HEK293 (cell line): Measurements from ENCODE around the gene AMIGO1.
A peak's percentile ranks its signal among the peaks of the same experiment; 100 is the strongest.

ENCODE experiments used
- GLIS1 ChIP-seq: fragments of 450-650 bp; formaldehyde crosslinking; IDR thresholded peaks from 2 replicates; pipeline ENCODE4 v1.5.1; 2016; ENCODE audit warnings: missing biosample characterization, missing genetic modification characterization
- GLIS2 ChIP-seq: fragments of 450-650 bp; formaldehyde crosslinking; IDR thresholded peaks from 2 replicates; pipeline ENCODE4 v1.5.1; 2016; ENCODE audit warnings: missing biosample characterization, missing genetic modification characterization
- INSM2 ChIP-seq: fragments of 450-650 bp; formaldehyde crosslinking; IDR thresholded peaks from 2 replicates; pipeline ENCODE4 v1.5.1; 2016; ENCODE audit warnings: missing biosample characterization, missing genetic modification characterization
- PRDM10 ChIP-seq: fragments of 450-650 bp; formaldehyde crosslinking; IDR thresholded peaks from 2 replicates; pipeline ENCODE4 v1.5.1; 2016; ENCODE audit warnings: missing biosample characterization, missing genetic modification characterization
- PRDM4 ChIP-seq: fragments of 450-650 bp; formaldehyde crosslinking; IDR thresholded peaks from 2 replicates; pipeline ENCODE4 v1.5.1; 2017; ENCODE audit warnings: missing biosample characterization, missing genetic modification characterization
- SP7 ChIP-seq: fragments of 450-650 bp; formaldehyde crosslinking; IDR thresholded peaks from 2 replicates; pipeline ENCODE4 v1.5.1; 2016; ENCODE audit warnings: missing biosample characterization, missing genetic modification characterization
- TRIM28 ChIP-seq: IDR thresholded peaks from 2 replicates; pipeline ENCODE4 v1.6.1; 2011; ENCODE audit warnings: low read length, control low read depth, borderline replicate concordance
- WT1 ChIP-seq: fragments of 450-650 bp; formaldehyde crosslinking; IDR thresholded peaks from 2 replicates; pipeline ENCODE4 v1.5.1; 2016; ENCODE audit warnings: missing biosample characterization, missing genetic modification characterization
- ZBTB1 ChIP-seq: fragments of 450-650 bp; formaldehyde crosslinking; IDR thresholded peaks from 2 replicates; pipeline ENCODE4 v1.5.1; 2016; ENCODE audit warnings: missing biosample characterization, missing genetic modification characterization
- ZBTB44 ChIP-seq: fragments of 450-650 bp; IDR thresholded peaks from 2 replicates; pipeline ENCODE4 v1.5.1; 2018; ENCODE audit warnings: missing biosample characterization, mild to moderate bottlenecking, missing genetic modification characterization
- ZFHX2 ChIP-seq: fragments of 450-650 bp; formaldehyde crosslinking; conservative IDR thresholded peaks from 2 replicates; pipeline ENCODE4 v1.5.1; 2016; ENCODE audit warnings: missing biosample characterization, missing genetic modification characterization
- ZFP69B ChIP-seq: fragments of 450-650 bp; formaldehyde crosslinking; IDR thresholded peaks from 2 replicates; pipeline ENCODE4 v1.5.1; 2016; ENCODE audit warnings: missing biosample characterization, missing genetic modification characterization
- ZIC2 ChIP-seq: fragments of 450-650 bp; formaldehyde crosslinking; IDR thresholded peaks from 2 replicates; pipeline ENCODE4 v1.5.1; 2016; ENCODE audit warnings: missing biosample characterization, missing genetic modification characterization
- ZNF121 ChIP-seq: fragments of 450-650 bp; formaldehyde crosslinking; IDR thresholded peaks from 2 replicates; pipeline ENCODE4 v1.5.1; 2016; ENCODE audit warnings: missing biosample characterization, missing genetic modification characterization
- ZNF148 ChIP-seq: fragments of 450-650 bp; formaldehyde crosslinking; IDR thresholded peaks from 2 replicates; pipeline ENCODE4 v1.5.0; 2017; ENCODE audit warnings: missing biosample characterization, missing genetic modification characterization, borderline replicate concordance
- ZNF2 ChIP-seq: fragments of 450-650 bp; formaldehyde crosslinking; IDR thresholded peaks from 2 replicates; pipeline ENCODE4 v1.5.1; 2016; ENCODE audit warnings: missing biosample characterization, missing genetic modification characterization
- ZNF23 ChIP-seq: fragments of 450-650 bp; formaldehyde crosslinking; IDR thresholded peaks from 2 replicates; pipeline ENCODE4 v1.5.1; 2016; ENCODE audit warnings: missing biosample characterization, missing genetic modification characterization, borderline replicate concordance
- ZNF341 ChIP-seq: fragments of 450-650 bp; formaldehyde crosslinking; IDR thresholded peaks from 2 replicates; pipeline ENCODE4; 2016; ENCODE audit warnings: low read depth, missing biosample characterization, missing genetic modification characterization
- ZNF391 ChIP-seq: fragments of 450-650 bp; formaldehyde crosslinking; IDR thresholded peaks from 2 replicates; pipeline ENCODE4 v1.5.1; 2016; ENCODE audit warnings: low read depth, missing biosample characterization, missing genetic modification characterization, borderline replicate concordance
- ZNF501 ChIP-seq: fragments of 450-650 bp; formaldehyde crosslinking; IDR thresholded peaks from 2 replicates; pipeline ENCODE4 v1.5.1; 2016; ENCODE audit warnings: missing biosample characterization, missing genetic modification characterization
- ZNF521 ChIP-seq: fragments of 450-650 bp; formaldehyde crosslinking; IDR thresholded peaks from 2 replicates; pipeline ENCODE4 v1.5.1; 2017; ENCODE audit warnings: missing biosample characterization, mild to moderate bottlenecking, missing genetic modification characterization
- ZNF561 ChIP-seq: fragments of 450-650 bp; IDR thresholded peaks from 2 replicates; pipeline ENCODE4 v1.5.1; 2018; ENCODE audit warnings: missing biosample characterization, missing genetic modification characterization, borderline replicate concordance
- ZNF600 ChIP-seq: fragments of 450-650 bp; formaldehyde crosslinking; IDR thresholded peaks from 2 replicates; pipeline ENCODE4 v1.5.1; 2016; ENCODE audit warnings: missing biosample characterization, missing genetic modification characterization
- ZNF692 ChIP-seq: fragments of 450-650 bp; formaldehyde crosslinking; IDR thresholded peaks from 2 replicates; pipeline ENCODE4 v1.5.1; 2016; ENCODE audit warnings: missing biosample characterization, missing genetic modification characterization
- ZNF843 ChIP-seq: fragments of 450-650 bp; formaldehyde crosslinking; IDR thresholded peaks from 2 replicates; pipeline ENCODE4 v1.5.1; 2016; ENCODE audit warnings: missing biosample characterization, missing genetic modification characterization
- ZXDB ChIP-seq: fragments of 450-650 bp; formaldehyde crosslinking; IDR thresholded peaks from 2 replicates; pipeline ENCODE4 v1.5.1; 2016; ENCODE audit warnings: missing biosample characterization, missing genetic modification characterization

AMIGO1 gene

GRCh38 chr1:109493805-109494539, 15.6 kb downstream of the AMIGO1 start, which contains the start of gene CYB561D1 (continued):
- TF ChIP-seq ZIC2 (tag by site-specific recombination) (peak; percentile 45; the same call in 1 of the 2 replicates), ZNF561 (tag by site-specific recombination) (peak; percentile 91; the same call in 1 of the 2 replicates), ZNF501 (tag by site-specific recombination) (peak; percentile 83), TRIM28 (no peak), ZNF692 (tag by site-specific recombination) (peak; percentile 75), ZNF600 (peak; percentile 91), INSM2 (tag by site-specific recombination) (0 out of 2 replicates have a peak, but pooled peaks have one; percentile 20), ZNF148 (tag by site-specific recombination) (no peak), PRDM4 (tag by site-specific recombination) (peak; percentile 44), ZFP69B (tag by site-specific recombination) (peak; percentile 59), ZNF843 (tag by site-specific recombination) (0 out of 2 replicates have a peak, but pooled peaks have one; percentile 60), ZNF521 (tag by site-specific recombination) (no peak), GLIS2 (tag by site-specific recombination) (peak; percentile 95), ZNF121 (tag by site-specific recombination) (peak; percentile 81; the same call in 1 of the 2 replicates), WT1 (tag by site-specific recombination) (no peak; the same call in 1 of the 2 replicates), ZBTB44 (tag by site-specific recombination) (peak; percentile 55), PRDM10 (tag by site-specific recombination) (peak; percentile 80), SP7 (peak; percentile 80), ZNF341 (tag by site-specific recombination) (peak; percentile 60), ZNF391 (tag by site-specific recombination) (0 out of 2 replicates have a peak, but pooled peaks have one; percentile 63), GLIS1 (peak; percentile 66), ZBTB1 (tag by site-specific recombination) (0 out of 2 replicates have a peak, but pooled peaks have one; percentile 46), ZNF23 (no peak), ZXDB (peak; percentile 96), ZNF2 (tag by site-specific recombination) (peak; percentile 100), ZFHX2 (tag by site-specific recombination) (peak; percentile 93)
